HEK293 (cell line): ENCODE results near the gene ARMH3.

Experiments
- CTCF ChIA-PET: fragments of 350-600 bp; formaldehyde crosslinking; extraction: SDS; loops from one replicate; lab custom pipeline; 2021; ENCODE audit warnings: antibody characterized with exemption; lab: Yijun Ruan, JAX
- POLR2A ChIA-PET: fragments of 300-600 bp; formaldehyde crosslinking; extraction: SDS; loops from one replicate; lab custom pipeline; 2020; ENCODE audit warnings: antibody characterized with exemption, inconsistent platforms; lab: Yijun Ruan, JAX
- H3K27ac ChIP-seq: fragments of 200-500 bp; sonication (Bioruptor generic); 2 replicates; pipeline ENCODE4 v1.5.1; 2014; ENCODE audit warnings: low read depth, low read length, control low read depth, inconsistent platforms; ENCODE audit errors: extremely low read depth
- H3K36me3 ChIP-seq, 2 experiments: fragments of 200-500 bp in 1 of 2; sonication (Bioruptor generic) in 1 of 2; 1 replicate in 1 of 2; 2 replicates in 1 of 2; pipeline ENCODE4 v1.5.1; 2014 to 2017; ENCODE audit warnings: inconsistent platforms in 2 of 2, low read length in 2 of 2; ENCODE audit not compliant: control insufficient read depth in 2 of 2, insufficient read depth in 1 of 2
- H3K4me1 ChIP-seq: fragments of 200-500 bp; sonication (Bioruptor generic); 2 replicates; pipeline ENCODE4 v1.5.1; 2014; ENCODE audit warnings: mild to moderate bottlenecking, low read length, inconsistent platforms; ENCODE audit not compliant: control insufficient read depth, insufficient read depth
- H3K4me3 ChIP-seq: 2 replicates; pipeline ENCODE4 v1.5.1; 2011; ENCODE audit warnings: low read depth, mild to moderate bottlenecking, control low read depth, low read length, moderate library complexity
- H3K9me3 ChIP-seq: fragments of 200-500 bp; sonication (Bioruptor generic); 2 replicates; pipeline ENCODE4 v1.5.1; 2014; ENCODE audit warnings: low read depth, low read length, inconsistent platforms; ENCODE audit not compliant: control insufficient read depth, insufficient read depth
- BCL11B ChIP-seq: fragments of 450-650 bp; formaldehyde crosslinking; IDR thresholded peaks from 2 replicates; pipeline ENCODE4 v1.5.1; 2016; ENCODE audit warnings: low read depth, missing biosample characterization, missing genetic modification characterization
- GLIS1 ChIP-seq: fragments of 450-650 bp; formaldehyde crosslinking; IDR thresholded peaks from 2 replicates; pipeline ENCODE4 v1.5.1; 2016; ENCODE audit warnings: missing biosample characterization, missing genetic modification characterization
- KLF16 ChIP-seq: fragments of 450-650 bp; formaldehyde crosslinking; IDR thresholded peaks from 2 replicates; pipeline ENCODE4 v1.5.1; 2017; ENCODE audit warnings: missing biosample characterization, missing genetic modification characterization
- KLF9 ChIP-seq: fragments of 450-650 bp; formaldehyde crosslinking; IDR thresholded peaks from 2 replicates; pipeline ENCODE4 v1.5.1; 2016; ENCODE audit warnings: missing biosample characterization, missing genetic modification characterization, low read depth
- PRDM10 ChIP-seq: fragments of 450-650 bp; formaldehyde crosslinking; IDR thresholded peaks from 2 replicates; pipeline ENCODE4 v1.5.1; 2016; ENCODE audit warnings: missing biosample characterization, missing genetic modification characterization
- SALL2 ChIP-seq: fragments of 450-650 bp; formaldehyde crosslinking; IDR thresholded peaks from 2 replicates; pipeline ENCODE4 v1.5.0; 2017; ENCODE audit warnings: missing biosample characterization, mild to moderate bottlenecking, missing genetic modification characterization, borderline replicate concordance
- SP7 ChIP-seq: fragments of 450-650 bp; formaldehyde crosslinking; IDR thresholded peaks from 2 replicates; pipeline ENCODE4 v1.5.1; 2016; ENCODE audit warnings: missing biosample characterization, missing genetic modification characterization
- TRIM28 ChIP-seq: IDR thresholded peaks from 2 replicates; pipeline ENCODE4 v1.6.1; 2011; ENCODE audit warnings: low read length, control low read depth, borderline replicate concordance
- ZBTB26 ChIP-seq: fragments of 450-650 bp; formaldehyde crosslinking; optimal IDR thresholded peaks from 2 replicates; pipeline ENCODE3; 2016; ENCODE audit warnings: missing biosample characterization, mild to moderate bottlenecking, missing genetic modification characterization
- ZBTB48 ChIP-seq: fragments of 450-650 bp; formaldehyde crosslinking; IDR thresholded peaks from 2 replicates; pipeline ENCODE4 v1.5.1; 2016; ENCODE audit warnings: missing biosample characterization, missing genetic modification characterization
- ZBTB6 ChIP-seq: fragments of 450-650 bp; formaldehyde crosslinking; IDR thresholded peaks from 2 replicates; pipeline ENCODE4 v1.5.1; 2017; ENCODE audit warnings: missing biosample characterization, missing genetic modification characterization
- ZNF10 ChIP-seq: fragments of 450-650 bp; formaldehyde crosslinking; IDR thresholded peaks from 2 replicates; pipeline ENCODE4 v1.5.1; 2017; ENCODE audit warnings: missing biosample characterization, missing genetic modification characterization
- ZNF112 ChIP-seq: fragments of 450-650 bp; formaldehyde crosslinking; IDR thresholded peaks from 2 replicates; pipeline ENCODE4 v1.5.0; 2017; ENCODE audit warnings: missing biosample characterization, missing genetic modification characterization
- ZNF138 ChIP-seq: fragments of 450-650 bp; formaldehyde crosslinking; IDR thresholded peaks from 2 replicates; pipeline ENCODE4 v1.5.1; 2016; ENCODE audit warnings: missing biosample characterization, missing genetic modification characterization, borderline replicate concordance
- ZNF266 ChIP-seq: fragments of 450-650 bp; formaldehyde crosslinking; IDR thresholded peaks from 2 replicates; pipeline ENCODE4 v1.5.1; 2016; ENCODE audit warnings: missing biosample characterization, missing genetic modification characterization, low read depth
- ZNF292 ChIP-seq: fragments of 450-650 bp; formaldehyde crosslinking; IDR thresholded peaks from 2 replicates; pipeline ENCODE4 v1.5.1; 2016; ENCODE audit warnings: low read depth, missing biosample characterization, missing genetic modification characterization, borderline replicate concordance
- ZNF391 ChIP-seq: fragments of 450-650 bp; formaldehyde crosslinking; IDR thresholded peaks from 2 replicates; pipeline ENCODE4 v1.5.1; 2016; ENCODE audit warnings: low read depth, missing biosample characterization, missing genetic modification characterization, borderline replicate concordance
- ZNF423 ChIP-seq: fragments of 450-650 bp; formaldehyde crosslinking; IDR thresholded peaks from 2 replicates; pipeline ENCODE4 v1.5.1; 2016; ENCODE audit warnings: missing biosample characterization, missing genetic modification characterization
- ZNF513 ChIP-seq: fragments of 450-650 bp; IDR thresholded peaks from 2 replicates; pipeline ENCODE4 v1.5.1; 2018; ENCODE audit warnings: missing biosample characterization, missing genetic modification characterization
- ZNF514 ChIP-seq: fragments of 450-650 bp; formaldehyde crosslinking; IDR thresholded peaks from 2 replicates; pipeline ENCODE4 v1.5.1; 2016; ENCODE audit warnings: missing biosample characterization, missing genetic modification characterization
- ZNF549 ChIP-seq: fragments of 450-650 bp; IDR thresholded peaks from 2 replicates; pipeline ENCODE4 v1.5.1; 2018; ENCODE audit warnings: missing biosample characterization, missing genetic modification characterization, mild to moderate bottlenecking, inconsistent platforms, moderate library complexity
- ZNF571 ChIP-seq: fragments of 450-650 bp; formaldehyde crosslinking; IDR thresholded peaks from 2 replicates; pipeline ENCODE4 v1.5.0; 2017; ENCODE audit warnings: missing biosample characterization, missing genetic modification characterization
- ZNF707 ChIP-seq: fragments of 450-650 bp; formaldehyde crosslinking; IDR thresholded peaks from 2 replicates; pipeline ENCODE4 v1.5.1; 2016; ENCODE audit warnings: missing biosample characterization, missing genetic modification characterization
- ZNF776 ChIP-seq: fragments of 450-650 bp; formaldehyde crosslinking; IDR thresholded peaks from 2 replicates; pipeline ENCODE4 v1.5.0; 2017; ENCODE audit warnings: missing biosample characterization, missing genetic modification characterization, borderline replicate concordance
- ZNF843 ChIP-seq: fragments of 450-650 bp; formaldehyde crosslinking; IDR thresholded peaks from 2 replicates; pipeline ENCODE4 v1.5.1; 2016; ENCODE audit warnings: missing biosample characterization, missing genetic modification characterization
- TF ChIP-seq, protein P1 (sequence below): sonication (generic); formaldehyde crosslinking; IDR thresholded peaks from 2 replicates; pipeline ENCODE4 v1.8.1; 2022; ENCODE audit warnings: mild to moderate bottlenecking, moderate library complexity, missing genetic modification reagents

Gene ARMH3

DNA sequence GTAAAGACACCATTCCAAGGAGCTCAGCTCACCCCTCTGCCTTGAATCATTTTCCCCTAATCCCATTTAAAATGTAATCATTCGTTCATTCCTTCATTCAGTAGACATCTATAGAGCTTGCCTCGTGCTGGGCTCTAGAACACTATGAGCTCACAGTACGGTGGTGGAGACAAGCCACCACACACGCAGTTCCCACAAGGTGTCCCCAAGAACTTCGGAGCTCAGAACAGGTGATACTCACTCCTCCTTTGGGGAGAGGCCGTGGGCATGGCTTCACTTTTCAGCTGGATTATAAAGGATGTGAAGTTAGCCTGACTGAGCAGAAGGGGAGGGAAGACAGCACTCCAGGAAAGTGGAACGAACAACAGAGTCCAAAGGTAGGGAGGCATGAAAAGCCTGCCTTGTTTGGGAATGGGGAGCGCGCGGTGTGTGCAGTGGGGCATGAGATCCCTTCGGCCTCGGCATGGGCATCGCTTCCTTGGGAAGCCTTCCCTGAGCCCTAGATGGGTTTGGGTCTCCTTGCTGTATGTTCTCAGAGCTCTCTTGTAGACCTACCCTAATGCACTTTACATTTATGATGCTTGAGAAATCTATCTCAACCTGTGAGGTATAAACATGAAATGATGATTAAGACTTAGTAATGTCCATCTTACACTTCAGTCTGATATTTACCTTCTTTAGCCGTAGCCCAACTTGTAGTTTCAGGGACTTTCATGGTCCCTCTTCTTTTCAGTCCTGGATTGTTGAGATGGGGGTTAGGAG is 236.9 kb downstream of the ARMH3 start (continued):
- no peak for TF ChIP-seq ZNF776 (tag by site-specific recombination)
- no peak for TF ChIP-seq BCL11B (tag by site-specific recombination)
- TF ChIP-seq GLIS1 (tag by site-specific recombination) = peak; percentile 46
- TF ChIP-seq ZBTB6 (tag by site-specific recombination) = peak; percentile 98
- no peak for TF ChIP-seq ZNF571 (tag by site-specific recombination)
- TF ChIP-seq ZNF707 (tag by site-specific recombination) = no peak
- no peak for TF ChIP-seq ZNF843 (tag by site-specific recombination)
- no peak for TF ChIP-seq ZNF138
- no peak for TF ChIP-seq ZNF423 (tag by site-specific recombination)

GRCh38 chr10:101818119-101818871 is 237.7 kb downstream of the ARMH3 start, which contains the start of gene OGA:
TSS of gene OGA (minus strand) at chr10:101818444. CDS start at chr10:101818022, 422 bp downstream.
- Histone ChIP-seq H3K4me3 (peak within 1 kb of the TSS; percentile 92), H3K9me3 (no peaks in the 10 kb centered on the region), H3K27ac (peak within 1 kb of the TSS; percentile 90), H3K4me1 (peaks cover 9% of the 10 kb centered on the region; the same call in 1 of the 2 replicates), H3K36me3 (peaks cover 0 to 1% of the 10 kb centered on the region in 2 experiments; a peak in 2 of 3 replicates)
- POLR2A ChIA-PET = interaction anchor here (0.5 to 2.5 kb wide), 23 partner anchors 9 to 588 kb away, joined by 3 to 24 read pairs (median 4); partner anchors contain the start of genes DPCD, NPM3 and POLL
- CTCF ChIA-PET = interaction anchor here (0.6 to 2.6 kb wide), 8 partner anchors 10 to 545 kb away, joined by 3 to 17 read pairs (median 4); no protein-coding TSS in a partner anchor
- TF ChIP-seq ZNF266 (no peak), KLF16 (peak; percentile 93; the same call in 1 of the 2 replicates), ZBTB26 (tag by site-specific recombination) (peak; percentile 47), ZBTB48 (tag by site-specific recombination) (peak; percentile 81; the same call in 1 of the 2 replicates), KLF9 (peak; percentile 54; the same call in 1 of the 2 replicates), ZNF10 (tag by site-specific recombination) (no peak), ZNF391 (tag by site-specific recombination) (peak; percentile 88; the same call in 1 of the 2 replicates), TRIM28 (peak; percentile 50; the same call in 1 of the 2 replicates), ZNF292 (tag by site-specific recombination) (no peak), ZNF513 (tag by site-specific recombination) (no peak), ZNF549 (no peak), ZNF423 (tag by site-specific recombination) (peak; percentile 31; the same call in 1 of the 2 replicates), ZNF112 (tag by site-specific recombination) (no peak), PRDM10 (peak; percentile 100), SALL2 (tag by site-specific recombination) (no peak), ZNF514 (tag by site-specific recombination) (no peak), SP7 (peak; percentile 82)
- TF ChIP-seq, protein P1, sequence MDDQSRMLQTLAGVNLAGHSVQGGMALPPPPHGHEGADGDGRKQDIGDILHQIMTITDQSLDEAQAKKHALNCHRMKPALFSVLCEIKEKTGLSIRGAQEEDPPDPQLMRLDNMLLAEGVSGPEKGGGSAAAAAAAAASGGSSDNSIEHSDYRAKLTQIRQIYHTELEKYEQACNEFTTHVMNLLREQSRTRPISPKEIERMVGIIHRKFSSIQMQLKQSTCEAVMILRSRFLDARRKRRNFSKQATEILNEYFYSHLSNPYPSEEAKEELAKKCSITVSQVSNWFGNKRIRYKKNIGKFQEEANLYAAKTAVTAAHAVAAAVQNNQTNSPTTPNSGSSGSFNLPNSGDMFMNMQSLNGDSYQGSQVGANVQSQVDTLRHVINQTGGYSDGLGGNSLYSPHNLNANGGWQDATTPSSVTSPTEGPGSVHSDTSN (CRISPR knock-in tag) = no peak
